HepG2 (cell line): ENCODE data around the gene DHRS13. TPM values are rescaled to one million over a fixed set of nuclear protein-coding genes. Genes with fewer than 3 reads are reported as not detected.
A peak's percentile ranks its signal among the peaks of the same experiment; 100 is the strongest.

ENCODE experiments used
- BORCS8-MEF2B ChIP-seq: sonication (generic); formaldehyde crosslinking; IDR thresholded peaks from 2 replicates; pipeline ENCODE4 v1.8.0; 2022; ENCODE audit warnings: mild to moderate bottlenecking, missing genetic modification reagents
- EED ChIP-seq: sonication (generic); formaldehyde crosslinking; IDR thresholded peaks from 2 replicates; pipeline ENCODE4 v1.5.0; 2020; ENCODE audit warnings: mild to moderate bottlenecking, missing genetic modification reagents
- FOSL2 ChIP-seq: sonication (generic); formaldehyde crosslinking; IDR thresholded peaks from 2 replicates; pipeline ENCODE4 v1.4.0; 2020; ENCODE audit warnings: missing genetic modification reagents
- IKZF4 ChIP-seq: sonication (generic); formaldehyde crosslinking; IDR thresholded peaks from 2 replicates; pipeline ENCODE4 v1.5.1; 2020; ENCODE audit warnings: borderline replicate concordance, mild to moderate bottlenecking, low read depth, missing genetic modification reagents; ENCODE audit errors: not compliant biosample characterization
- KLF15 ChIP-seq: sonication (generic); formaldehyde crosslinking; IDR thresholded peaks from 2 replicates; pipeline ENCODE4 v1.8.1; 2023; ENCODE audit warnings: borderline replicate concordance, mild to moderate bottlenecking, inconsistent platforms, missing genetic modification reagents, mixed read lengths
- KLF9 ChIP-seq: IDR thresholded peaks from 2 replicates; pipeline ENCODE4 v1.6.1; 2016; ENCODE audit warnings: low read depth
- MAF1 ChIP-seq: sonication (generic); formaldehyde crosslinking; IDR thresholded peaks from 2 replicates; pipeline ENCODE4 v1.5.0; 2020; ENCODE audit warnings: missing genetic modification reagents, borderline replicate concordance
- MIXL1 ChIP-seq: IDR thresholded peaks from 2 replicates; pipeline ENCODE4 v1.6.1; 2016
- NCOR1 ChIP-seq: fragments of 200-600 bp; sonication (generic); IDR thresholded peaks from 2 replicates; pipeline ENCODE4 v1.7.0; 2017; ENCODE audit warnings: antibody characterized with exemption, low read length, borderline replicate concordance
- PAF1 ChIP-seq: IDR thresholded peaks from 2 replicates; pipeline ENCODE4 v1.6.1; 2016; ENCODE audit warnings: missing genetic modification reagents, missing compliant biosample characterization
- SKIL ChIP-seq: sonication (generic); formaldehyde crosslinking; IDR thresholded peaks from 2 replicates; pipeline ENCODE4 v1.8.0; 2022; ENCODE audit warnings: missing genetic modification reagents, mild to moderate bottlenecking, moderate library complexity, borderline replicate concordance
- ZC3H4 ChIP-seq: sonication (generic); formaldehyde crosslinking; IDR thresholded peaks from 2 replicates; pipeline ENCODE4 v1.4.0; 2020; ENCODE audit warnings: missing genetic modification reagents, borderline replicate concordance
- ZNF431 ChIP-seq: sonication (generic); formaldehyde crosslinking; IDR thresholded peaks from 2 replicates; pipeline ENCODE4 v1.9.0; 2022; ENCODE audit warnings: missing genetic modification reagents, low read depth, mild to moderate bottlenecking, borderline replicate concordance
- ZNF790 ChIP-seq: sonication (generic); formaldehyde crosslinking; IDR thresholded peaks from 2 replicates; pipeline ENCODE4 v1.8.0; 2022; ENCODE audit warnings: missing genetic modification reagents, mild to moderate bottlenecking, borderline replicate concordance
- polyA plus RNA-seq, 8 experiments: library from polyadenylated mRNA; depleted of rRNA in 3 of 8; stranded (reverse) in 7 of 8; unstranded in 1 of 8; fragments of >200 nt; fragmentation: Illumina TruSeq in 4 of 8; extraction: Trizol in 4 of 8; gene quantifications; 2 replicates each; pipeline versions ENCODE4 v1.2.1 to v1.2.3, GENCODE V29; 2011 to 2016; ENCODE audit warnings: low read depth in 4 of 8, missing spikeins in 1 of 8, mixed read lengths in 1 of 8; ENCODE audit not compliant: insufficient read depth in 1 of 8
- total RNA-seq, 5 experiments: library from RNA; depleted of rRNA; stranded (reverse); fragments of >200 nt; fragmentation: Illumina TruSeq; extraction: Trizol; gene quantifications; 2 replicates each; pipeline ENCODE4 v1.2.3, GENCODE V29; 2016; ENCODE audit warnings: low read depth in 1 of 5
- TF ChIP-seq, protein P1 (sequence below): sonication (generic); formaldehyde crosslinking; IDR thresholded peaks from 2 replicates; pipeline ENCODE4 v1.8.1; 2023; ENCODE audit warnings: mild to moderate bottlenecking, moderate library complexity, missing genetic modification reagents
- TF ChIP-seq, protein P2 (sequence below): sonication (generic); formaldehyde crosslinking; IDR thresholded peaks from 2 replicates; pipeline ENCODE4 v1.5.0; 2020; ENCODE audit warnings: missing genetic modification reagents
- TF ChIP-seq, protein P3 (sequence below): sonication (generic); formaldehyde crosslinking; IDR thresholded peaks from 2 replicates; pipeline ENCODE4 v1.5.0; 2020; ENCODE audit warnings: missing genetic modification reagents
- TF ChIP-seq, protein P4 (sequence below): sonication (generic); formaldehyde crosslinking; IDR thresholded peaks from 2 replicates; pipeline ENCODE4 v1.8.1; 2022; ENCODE audit warnings: mild to moderate bottlenecking, missing genetic modification reagents

DHRS13 gene
- total and polyA plus RNA-seq, 2 of the 13 experiments (the other 11 are each of a cell fraction or from before 2014, with no cell fraction given), result 11.8 to 12.6 TPM

- TF ChIP-seq NCOR1, result no peak
- no peak; the same call in 1 of the 2 replicates for TF ChIP-seq MAF1 (CRISPR knock-in tag)
- no peak for TF ChIP-seq SKIL (CRISPR knock-in tag)
- TF ChIP-seq ZNF790, result no peak
- TF ChIP-seq PAF1, result no peak
- TF ChIP-seq, protein P1, sequence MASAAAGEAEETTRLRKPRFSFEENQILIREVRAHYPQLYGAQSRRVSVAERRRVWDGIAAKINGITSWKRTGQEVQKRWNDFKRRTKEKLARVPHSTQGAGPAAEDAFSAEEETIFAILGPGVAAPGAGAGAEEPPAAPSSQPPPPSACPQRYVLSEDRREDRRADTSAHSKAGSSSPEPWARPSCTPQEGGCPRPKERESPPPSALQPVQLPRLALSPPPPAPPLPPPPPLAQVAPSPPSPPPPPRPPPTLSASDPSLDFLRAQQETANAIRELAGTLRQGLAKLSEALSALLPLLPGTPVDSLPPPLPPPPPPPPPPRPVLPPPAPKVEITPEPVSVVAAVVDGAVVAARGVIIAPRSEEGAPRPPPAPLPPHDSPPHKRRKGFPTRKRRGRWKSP, result peak; percentile 17; the same call in 1 of the 2 replicates
- peak; percentile 33; the same call in 1 of the 2 replicates for TF ChIP-seq FOSL2 (CRISPR knock-in tag)
- TF ChIP-seq IKZF4, result no peak
- peak; percentile 72; the same call in 1 of the 2 replicates for TF ChIP-seq MIXL1
- TF ChIP-seq ZC3H4 (CRISPR knock-in tag), result peak; percentile 18; the same call in 1 of the 2 replicates
- TF ChIP-seq, protein P2, sequence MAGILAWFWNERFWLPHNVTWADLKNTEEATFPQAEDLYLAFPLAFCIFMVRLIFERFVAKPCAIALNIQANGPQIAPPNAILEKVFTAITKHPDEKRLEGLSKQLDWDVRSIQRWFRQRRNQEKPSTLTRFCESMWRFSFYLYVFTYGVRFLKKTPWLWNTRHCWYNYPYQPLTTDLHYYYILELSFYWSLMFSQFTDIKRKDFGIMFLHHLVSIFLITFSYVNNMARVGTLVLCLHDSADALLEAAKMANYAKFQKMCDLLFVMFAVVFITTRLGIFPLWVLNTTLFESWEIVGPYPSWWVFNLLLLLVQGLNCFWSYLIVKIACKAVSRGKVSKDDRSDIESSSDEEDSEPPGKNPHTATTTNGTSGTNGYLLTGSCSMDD (CRISPR knock-in tag), result no peak
- peak; percentile 49; the same call in 1 of the 2 replicates for TF ChIP-seq BORCS8-MEF2B (CRISPR knock-in tag)
- TF ChIP-seq, protein P3, sequence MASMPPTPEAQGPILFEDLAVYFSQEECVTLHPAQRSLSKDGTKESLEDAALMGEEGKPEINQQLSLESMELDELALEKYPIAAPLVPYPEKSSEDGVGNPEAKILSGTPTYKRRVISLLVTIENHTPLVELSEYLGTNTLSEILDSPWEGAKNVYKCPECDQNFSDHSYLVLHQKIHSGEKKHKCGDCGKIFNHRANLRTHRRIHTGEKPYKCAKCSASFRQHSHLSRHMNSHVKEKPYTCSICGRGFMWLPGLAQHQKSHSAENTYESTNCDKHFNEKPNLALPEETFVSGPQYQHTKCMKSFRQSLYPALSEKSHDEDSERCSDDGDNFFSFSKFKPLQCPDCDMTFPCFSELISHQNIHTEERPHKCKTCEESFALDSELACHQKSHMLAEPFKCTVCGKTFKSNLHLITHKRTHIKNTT (CRISPR knock-in tag), result no peak
- TF ChIP-seq, protein P4, sequence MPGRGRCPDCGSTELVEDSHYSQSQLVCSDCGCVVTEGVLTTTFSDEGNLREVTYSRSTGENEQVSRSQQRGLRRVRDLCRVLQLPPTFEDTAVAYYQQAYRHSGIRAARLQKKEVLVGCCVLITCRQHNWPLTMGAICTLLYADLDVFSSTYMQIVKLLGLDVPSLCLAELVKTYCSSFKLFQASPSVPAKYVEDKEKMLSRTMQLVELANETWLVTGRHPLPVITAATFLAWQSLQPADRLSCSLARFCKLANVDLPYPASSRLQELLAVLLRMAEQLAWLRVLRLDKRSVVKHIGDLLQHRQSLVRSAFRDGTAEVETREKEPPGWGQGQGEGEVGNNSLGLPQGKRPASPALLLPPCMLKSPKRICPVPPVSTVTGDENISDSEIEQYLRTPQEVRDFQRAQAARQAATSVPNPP (CRISPR knock-in tag), result no peak
- no peak for TF ChIP-seq ZNF431 (CRISPR knock-in tag)
- no peak; the same call in 1 of the 2 replicates for TF ChIP-seq KLF15 (CRISPR knock-in tag)
- TF ChIP-seq EED (CRISPR knock-in tag), result no peak
- TF ChIP-seq KLF9 (CRISPR knock-in tag), result no peak
These were observed 48.2 kb downstream of the DHRS13 start, which contains the start of gene ERAL1 (continued) for GRCh38 chr17:28854457-28855335.
